ENCODE results near the gene NEK10.

Gene NEK10

GRCh38 chr3:27160146-27160545 lies 209.0 kb downstream of the NEK10 start:
- Histone ChIP-seq H3K4me3 (ENCODE audit: low read length in 2 of 2) (no peak overlapping the region), H3K27ac (ENCODE audit: low read depth in 2 of 2, low read length in 2 of 2) (no peak overlapping the region), H3K4me1 (ENCODE audit: control insufficient read depth in 2 of 2, insufficient read depth in 2 of 2, low read length in 2 of 2) (no peaks in the 10 kb centered on the region), H3K9ac (ENCODE audit: low read depth in 1 of 2, low read length in 2 of 2) (no peak overlapping the region), H3K9me3 (ENCODE audit: control insufficient read depth in 2 of 2, low read length in 2 of 2) (no peaks in the 10 kb centered on the region), H3K27me3 (ENCODE audit: control insufficient read depth in 2 of 2, insufficient read depth in 2 of 2, low read length in 2 of 2) (no peaks in the 10 kb centered on the region), H3K36me3 (ENCODE audit: control insufficient read depth in 2 of 2, insufficient read depth in 2 of 2, low read length in 2 of 2) (no peaks in the 10 kb centered on the region)

- Histone ChIP-seq H3K27me3 (ENCODE audit: control insufficient read depth in 2 of 2, insufficient read depth in 2 of 2, low read length in 2 of 2) (no peaks in the 10 kb centered on the region), H3K36me3 (ENCODE audit: control insufficient read depth in 2 of 2, insufficient read depth in 2 of 2, low read length in 2 of 2) (no peaks in the 10 kb centered on the region), H3K27ac (ENCODE audit: low read depth in 2 of 2, low read length in 2 of 2) (no peak overlapping the region), H3K9ac (ENCODE audit: low read depth in 1 of 2, low read length in 2 of 2) (no peak overlapping the region), H3K4me1 (ENCODE audit: control insufficient read depth in 2 of 2, insufficient read depth in 2 of 2, low read length in 2 of 2) (no peaks in the 10 kb centered on the region), H3K4me3 (ENCODE audit: low read length in 2 of 2) (no peak overlapping the region), H3K9me3 (ENCODE audit: control insufficient read depth in 2 of 2, low read length in 2 of 2) (no peaks in the 10 kb centered on the region)
These were observed 222.0 kb downstream of the NEK10 start for GRCh38 chr3:27147215-27147614.

GRCh38 chr3:27146786-27147185 lies 222.4 kb downstream of the NEK10 start:
- no peak overlapping the region for H3K27ac ChIP-seq (ENCODE audit: low read depth in 2 of 2, low read length in 2 of 2)
- H3K4me3 ChIP-seq (ENCODE audit: low read length in 2 of 2), result no peak overlapping the region
- H3K9ac ChIP-seq (ENCODE audit: low read depth in 1 of 2, low read length in 2 of 2), result no peak overlapping the region
- H3K27me3 ChIP-seq (ENCODE audit: control insufficient read depth in 2 of 2, insufficient read depth in 2 of 2, low read length in 2 of 2), result no peaks in the 10 kb centered on the region
- H3K36me3 ChIP-seq (ENCODE audit: control insufficient read depth in 2 of 2, insufficient read depth in 2 of 2, low read length in 2 of 2), result no peaks in the 10 kb centered on the region
- H3K4me1 ChIP-seq (ENCODE audit: control insufficient read depth in 2 of 2, insufficient read depth in 2 of 2, low read length in 2 of 2), result no peaks in the 10 kb centered on the region
- no peaks in the 10 kb centered on the region for H3K9me3 ChIP-seq (ENCODE audit: control insufficient read depth in 2 of 2, low read length in 2 of 2)

GRCh38 chr3:27145719-27146118 lies 223.5 kb downstream of the NEK10 start:
- H3K36me3 ChIP-seq (ENCODE audit: control insufficient read depth in 2 of 2, insufficient read depth in 2 of 2, low read length in 2 of 2), result no peaks in the 10 kb centered on the region
- no peak overlapping the region for H3K27ac ChIP-seq (ENCODE audit: low read depth in 2 of 2, low read length in 2 of 2)
- H3K9ac ChIP-seq (ENCODE audit: low read depth in 1 of 2, low read length in 2 of 2), result no peak overlapping the region
- H3K4me3 ChIP-seq (ENCODE audit: low read length in 2 of 2), result no peak overlapping the region
- peaks cover 0 to 3% of the 10 kb centered on the region in 2 donors for H3K9me3 ChIP-seq (ENCODE audit: control insufficient read depth in 2 of 2, low read length in 2 of 2)
- H3K4me1 ChIP-seq (ENCODE audit: control insufficient read depth in 2 of 2, insufficient read depth in 2 of 2, low read length in 2 of 2), result no peaks in the 10 kb centered on the region
- H3K27me3 ChIP-seq (ENCODE audit: control insufficient read depth in 2 of 2, insufficient read depth in 2 of 2, low read length in 2 of 2), result no peaks in the 10 kb centered on the region

GRCh38 chr3:27141668-27142067 lies 227.5 kb downstream of the NEK10 start:
- Histone ChIP-seq H3K9ac (ENCODE audit: low read depth in 1 of 2, low read length in 2 of 2) (no peak overlapping the region), H3K27ac (ENCODE audit: low read depth in 2 of 2, low read length in 2 of 2) (no peak overlapping the region), H3K4me1 (ENCODE audit: control insufficient read depth in 2 of 2, insufficient read depth in 2 of 2, low read length in 2 of 2) (no peaks in the 10 kb centered on the region), H3K36me3 (ENCODE audit: control insufficient read depth in 2 of 2, insufficient read depth in 2 of 2, low read length in 2 of 2) (no peaks in the 10 kb centered on the region), H3K27me3 (ENCODE audit: control insufficient read depth in 2 of 2, insufficient read depth in 2 of 2, low read length in 2 of 2) (no peaks in the 10 kb centered on the region), H3K4me3 (ENCODE audit: low read length in 2 of 2) (no peak overlapping the region), H3K9me3 (ENCODE audit: control insufficient read depth in 2 of 2, low read length in 2 of 2) (peaks cover 0 to 3% of the 10 kb centered on the region in 2 donors)

GRCh38 chr3:27138562-27138961 lies 230.6 kb downstream of the NEK10 start:
- H3K4me1 ChIP-seq (ENCODE audit: control insufficient read depth in 2 of 2, insufficient read depth in 2 of 2, low read length in 2 of 2), result no peaks in the 10 kb centered on the region
- H3K36me3 ChIP-seq (ENCODE audit: control insufficient read depth in 2 of 2, insufficient read depth in 2 of 2, low read length in 2 of 2), result no peaks in the 10 kb centered on the region
- H3K9me3 ChIP-seq (ENCODE audit: control insufficient read depth in 2 of 2, low read length in 2 of 2), result peaks cover 0 to 3% of the 10 kb centered on the region in 2 donors
- H3K4me3 ChIP-seq (ENCODE audit: low read length in 2 of 2), result no peak overlapping the region
- no peak overlapping the region for H3K9ac ChIP-seq (ENCODE audit: low read depth in 1 of 2, low read length in 2 of 2)
- H3K27ac ChIP-seq (ENCODE audit: low read depth in 2 of 2, low read length in 2 of 2), result no peak overlapping the region
- no peaks in the 10 kb centered on the region for H3K27me3 ChIP-seq (ENCODE audit: control insufficient read depth in 2 of 2, insufficient read depth in 2 of 2, low read length in 2 of 2)

GRCh38 chr3:27138005-27138404 lies 231.2 kb downstream of the NEK10 start:
- Histone ChIP-seq H3K27ac (ENCODE audit: low read depth in 2 of 2, low read length in 2 of 2) (no peak overlapping the region), H3K36me3 (ENCODE audit: control insufficient read depth in 2 of 2, insufficient read depth in 2 of 2, low read length in 2 of 2) (no peaks in the 10 kb centered on the region), H3K27me3 (ENCODE audit: control insufficient read depth in 2 of 2, insufficient read depth in 2 of 2, low read length in 2 of 2) (no peaks in the 10 kb centered on the region)

GRCh38 chr3:27134171-27134796 lies 234.9 kb downstream of the NEK10 start:
- H3K27ac ChIP-seq (ENCODE audit: low read depth in 2 of 2, low read length in 2 of 2), result no peak overlapping the region
- H3K27me3 ChIP-seq (ENCODE audit: control insufficient read depth in 2 of 2, insufficient read depth in 2 of 2, low read length in 2 of 2), result no peaks in the 10 kb centered on the region
- no peaks in the 10 kb centered on the region for H3K4me1 ChIP-seq (ENCODE audit: control insufficient read depth in 2 of 2, insufficient read depth in 2 of 2, low read length in 2 of 2)
- no peak overlapping the region for H3K9ac ChIP-seq (ENCODE audit: low read depth in 1 of 2, low read length in 2 of 2)
- no peaks in the 10 kb centered on the region for H3K36me3 ChIP-seq (ENCODE audit: control insufficient read depth in 2 of 2, insufficient read depth in 2 of 2, low read length in 2 of 2)
- H3K9me3 ChIP-seq (ENCODE audit: control insufficient read depth in 2 of 2, low read length in 2 of 2), result no peaks in the 10 kb centered on the region
- no peak overlapping the region for H3K4me3 ChIP-seq (ENCODE audit: low read length in 2 of 2)

More at GRCh38 chr3:27138005-27138404, 231.2 kb downstream of the NEK10 start:
- Histone ChIP-seq H3K9ac (ENCODE audit: low read depth in 1 of 2, low read length in 2 of 2) (no peak overlapping the region), H3K9me3 (ENCODE audit: control insufficient read depth in 2 of 2, low read length in 2 of 2) (peaks cover 0 to 3% of the 10 kb centered on the region in 2 donors), H3K4me3 (ENCODE audit: low read length in 2 of 2) (no peak overlapping the region), H3K4me1 (ENCODE audit: control insufficient read depth in 2 of 2, insufficient read depth in 2 of 2, low read length in 2 of 2) (no peaks in the 10 kb centered on the region)

GRCh38 chr3:27133060-27133459 lies 236.1 kb downstream of the NEK10 start:
- no peaks in the 10 kb centered on the region for H3K27me3 ChIP-seq (ENCODE audit: control insufficient read depth in 2 of 2, insufficient read depth in 2 of 2, low read length in 2 of 2)

GRCh38 chr3:27130796-27131195 lies 238.4 kb downstream of the NEK10 start:
- no peaks in the 10 kb centered on the region for H3K27me3 ChIP-seq (ENCODE audit: control insufficient read depth in 2 of 2, insufficient read depth in 2 of 2, low read length in 2 of 2)
- H3K4me3 ChIP-seq (ENCODE audit: low read length in 2 of 2), result no peak overlapping the region
- no peaks in the 10 kb centered on the region for H3K4me1 ChIP-seq (ENCODE audit: control insufficient read depth in 2 of 2, insufficient read depth in 2 of 2, low read length in 2 of 2)
- H3K9ac ChIP-seq (ENCODE audit: low read depth in 1 of 2, low read length in 2 of 2), result no peak overlapping the region
- no peak overlapping the region for H3K27ac ChIP-seq (ENCODE audit: low read depth in 2 of 2, low read length in 2 of 2)
- no peaks in the 10 kb centered on the region for H3K9me3 ChIP-seq (ENCODE audit: control insufficient read depth in 2 of 2, low read length in 2 of 2)
- H3K36me3 ChIP-seq (ENCODE audit: control insufficient read depth in 2 of 2, insufficient read depth in 2 of 2, low read length in 2 of 2), result no peaks in the 10 kb centered on the region

More at GRCh38 chr3:27133060-27133459, 236.1 kb downstream of the NEK10 start:
- no peak overlapping the region for H3K9ac ChIP-seq (ENCODE audit: low read depth in 1 of 2, low read length in 2 of 2)
- H3K9me3 ChIP-seq (ENCODE audit: control insufficient read depth in 2 of 2, low read length in 2 of 2), result no peaks in the 10 kb centered on the region
- H3K27ac ChIP-seq (ENCODE audit: low read depth in 2 of 2, low read length in 2 of 2), result no peak overlapping the region
- H3K36me3 ChIP-seq (ENCODE audit: control insufficient read depth in 2 of 2, insufficient read depth in 2 of 2, low read length in 2 of 2), result no peaks in the 10 kb centered on the region
- H3K4me3 ChIP-seq (ENCODE audit: low read length in 2 of 2), result no peak overlapping the region
- no peaks in the 10 kb centered on the region for H3K4me1 ChIP-seq (ENCODE audit: control insufficient read depth in 2 of 2, insufficient read depth in 2 of 2, low read length in 2 of 2)

Data from mucosa of rectum (tissue), 2 donors.